ENCODE data around the gene KDM5A.
"Not testable (repeated sequence)": the region's sequence is repeated elsewhere in the genome, so short reads cannot be mapped to it uniquely, and the experiment has no call there.

KDM5A gene

DNA sequence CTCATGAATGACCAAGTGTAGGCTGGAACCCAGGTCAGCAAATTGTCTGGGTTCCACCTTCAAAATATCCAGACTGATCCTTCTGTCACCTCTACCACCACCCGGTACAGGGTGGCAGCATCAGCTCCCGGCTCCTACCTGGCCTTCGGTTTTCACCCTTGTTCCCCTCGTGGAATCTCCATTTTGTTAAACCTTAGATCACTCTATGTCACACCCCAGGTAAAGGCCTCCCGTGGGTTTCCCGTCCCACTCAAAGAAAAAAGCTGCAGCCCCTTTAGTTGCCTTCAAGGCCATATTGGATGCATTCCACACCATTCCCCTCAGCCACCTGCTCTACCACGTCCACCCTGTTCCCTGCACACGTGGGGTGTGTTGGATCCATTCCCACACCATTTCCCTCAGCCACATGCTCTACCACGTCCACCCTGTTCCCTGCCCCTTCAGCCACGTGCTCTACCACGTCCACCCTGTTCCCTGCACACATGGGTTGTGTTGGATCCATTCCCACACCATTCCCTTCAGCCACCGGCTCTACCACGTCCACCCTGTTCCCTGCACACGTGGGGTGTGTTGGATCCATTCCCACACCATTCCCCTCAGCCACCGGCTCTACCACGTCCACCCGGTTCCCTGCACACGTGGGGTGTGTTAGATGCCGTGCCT, 150.3 kb downstream of the KDM5A start:
- no peak for DNase-seq (ENCODE audit: low spot score)

DNA sequence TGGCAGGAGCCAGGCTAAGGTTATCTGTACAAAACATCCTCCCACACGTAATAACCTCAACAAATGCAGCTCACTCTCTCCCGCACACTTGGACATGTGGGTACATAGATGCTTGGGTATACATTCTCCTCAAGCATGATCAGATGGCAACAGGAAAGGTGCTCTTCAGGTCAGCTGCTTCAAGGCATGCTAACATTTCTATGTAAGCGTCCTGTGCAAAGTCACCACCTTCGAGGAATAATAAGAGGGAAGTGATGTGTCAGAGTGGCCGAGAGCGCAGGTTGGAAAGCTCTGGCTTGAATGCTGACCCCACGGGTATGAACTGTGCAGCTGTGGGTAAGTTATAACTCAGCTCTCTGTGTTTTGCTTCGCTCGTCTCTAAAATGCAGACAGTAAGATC, 151.0 kb downstream of the KDM5A start:
- DNase-seq (ENCODE audit: low spot score) = no peak

DNA sequence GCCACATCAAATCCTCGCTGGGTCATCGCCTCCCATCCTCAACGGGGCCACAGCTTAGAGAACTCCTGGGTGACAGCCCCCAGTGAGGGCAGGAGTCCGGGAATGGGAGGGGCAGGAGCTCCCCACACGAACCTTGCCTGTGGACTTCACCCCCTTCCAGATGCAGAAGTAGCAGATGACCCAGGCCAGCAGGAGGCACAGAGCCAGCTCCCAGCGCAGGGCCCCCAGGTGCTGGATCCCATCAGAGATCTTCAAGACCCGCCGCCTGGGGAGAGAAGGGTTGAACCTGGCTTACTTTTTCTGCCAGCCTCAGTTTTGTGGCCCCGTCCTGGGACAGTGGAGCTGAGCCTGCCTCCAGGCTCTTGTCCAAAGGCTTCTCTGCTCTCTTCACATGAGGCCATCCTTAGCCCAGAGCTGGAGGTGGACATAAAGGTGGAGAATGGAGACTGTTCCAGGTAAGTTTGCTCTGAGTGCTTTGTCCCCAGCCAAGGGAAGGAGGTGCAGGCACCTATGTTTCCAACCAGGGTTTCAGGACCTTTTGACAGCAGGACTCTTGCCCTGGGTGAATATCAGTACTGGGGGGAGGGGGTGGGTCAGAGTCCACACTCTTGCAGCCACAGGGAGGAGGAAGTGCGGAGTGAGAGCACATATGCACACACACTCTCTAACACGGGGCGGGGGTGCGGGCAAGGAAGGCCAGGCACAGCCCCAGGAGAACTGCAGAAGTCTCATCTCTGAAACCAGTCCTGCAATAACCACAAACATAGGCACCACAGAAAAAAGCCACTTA, 151.9 kb downstream of the KDM5A start:
- DNase-seq (ENCODE audit: low spot score) = no peak

DNA sequence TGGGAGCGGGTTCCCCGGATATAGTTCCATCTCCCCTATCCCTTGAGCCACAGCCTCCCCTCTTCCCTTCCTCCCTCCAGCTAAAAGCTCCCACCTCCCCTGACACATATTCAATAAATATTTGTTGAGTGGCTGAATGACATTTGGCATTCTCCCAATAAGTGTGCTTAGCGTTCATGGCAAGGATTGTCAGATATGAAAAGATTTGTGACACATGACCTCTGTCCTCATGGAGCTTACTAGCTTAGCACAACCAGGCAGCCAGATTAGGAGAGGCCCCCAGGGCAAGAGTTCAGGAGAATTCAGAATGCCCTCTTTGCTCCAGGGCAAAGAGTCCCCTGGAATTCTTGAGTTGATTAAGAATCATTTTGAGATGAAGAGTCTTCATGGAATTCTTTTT, 152.7 kb downstream of the KDM5A start:
- no peak for DNase-seq (ENCODE audit: low spot score)

DNA sequence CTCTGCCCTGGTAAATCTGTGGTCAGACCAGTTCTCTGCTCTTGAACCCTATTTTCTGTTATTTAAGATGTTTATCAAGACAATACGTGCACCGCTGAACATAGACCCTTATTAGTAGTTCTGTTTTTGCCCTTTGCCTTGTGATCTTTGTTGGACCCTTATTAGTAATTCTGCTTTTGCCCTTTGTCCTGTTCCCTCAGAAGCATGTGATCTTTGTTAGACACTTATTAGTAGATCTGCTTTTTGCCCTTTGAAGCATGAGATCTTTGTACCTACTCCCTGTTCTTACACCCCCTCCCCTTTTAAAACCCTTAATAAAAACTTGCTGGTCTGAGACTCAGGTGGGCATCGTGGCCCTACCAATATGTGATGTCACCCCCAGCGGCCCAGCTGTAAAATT, 153.2 kb downstream of the KDM5A start:
- not testable (repeated sequence) for DNase-seq (ENCODE audit: low spot score)

DNA sequence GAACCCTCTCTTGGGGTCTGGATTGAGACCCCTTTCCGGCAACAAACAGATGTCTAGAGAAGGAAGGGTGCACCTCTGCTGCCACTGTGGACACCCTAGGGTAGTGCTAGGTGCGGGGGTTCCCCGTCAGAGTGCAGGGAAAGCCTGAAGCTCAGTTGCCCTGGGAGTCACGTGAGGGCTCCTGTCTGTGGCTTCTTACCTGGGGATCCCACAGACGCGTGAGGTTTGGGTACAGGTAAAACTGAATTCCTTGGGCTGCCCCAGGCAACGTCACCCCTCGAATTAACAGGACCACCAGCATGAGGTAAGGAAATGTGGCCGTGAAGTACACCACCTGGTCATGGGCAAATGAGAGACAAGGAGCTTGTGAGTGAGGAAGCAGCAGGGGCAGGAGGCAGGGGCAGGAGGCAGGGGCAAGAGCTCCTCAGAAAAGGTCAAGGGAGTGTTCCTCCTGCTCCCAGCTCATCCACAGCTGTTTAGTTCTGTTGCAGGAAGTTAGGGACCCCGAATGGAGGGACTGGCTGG, 154.2 kb downstream of the KDM5A start:
- no peak for DNase-seq (ENCODE audit: low spot score)

DNA sequence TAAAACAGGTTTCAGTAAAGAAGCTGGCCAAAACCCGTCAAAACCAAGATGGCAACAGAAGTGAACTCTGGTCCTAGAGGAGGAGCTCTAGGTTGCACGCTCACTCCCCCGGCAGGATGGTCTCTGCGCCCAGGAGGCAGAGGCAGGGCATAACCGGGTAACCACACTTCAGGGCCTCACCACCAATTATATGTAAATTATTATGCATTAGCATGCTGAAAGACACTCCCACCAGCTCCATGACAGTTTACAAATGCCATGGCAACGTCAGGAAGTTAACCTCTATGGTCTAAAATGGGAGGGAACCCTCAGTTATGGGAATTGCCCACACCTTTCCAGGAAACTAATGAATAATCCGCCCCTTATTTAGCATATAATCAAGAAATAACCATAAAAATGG, 155.1 kb downstream of the KDM5A start:
- no peak for DNase-seq (ENCODE audit: low spot score)

DNA sequence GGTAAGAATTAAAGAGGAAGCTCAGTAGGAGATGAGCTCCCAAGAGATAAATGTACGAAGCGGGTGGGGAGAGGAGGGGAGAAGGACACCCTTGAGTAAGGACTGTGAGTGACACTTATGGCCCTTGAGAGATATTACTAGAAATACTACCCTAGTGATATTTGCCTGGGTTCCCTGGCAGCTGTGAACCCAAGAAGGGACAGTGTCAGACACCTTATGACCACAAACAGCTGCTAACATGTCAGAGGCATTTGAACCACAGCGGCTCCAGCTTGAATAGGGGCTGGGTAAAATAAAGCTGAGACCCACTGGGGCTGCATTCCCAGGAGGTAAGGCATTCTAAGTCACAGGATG, 155.5 kb downstream of the KDM5A start:
- DNase-seq (ENCODE audit: low spot score) = no peak

DNA sequence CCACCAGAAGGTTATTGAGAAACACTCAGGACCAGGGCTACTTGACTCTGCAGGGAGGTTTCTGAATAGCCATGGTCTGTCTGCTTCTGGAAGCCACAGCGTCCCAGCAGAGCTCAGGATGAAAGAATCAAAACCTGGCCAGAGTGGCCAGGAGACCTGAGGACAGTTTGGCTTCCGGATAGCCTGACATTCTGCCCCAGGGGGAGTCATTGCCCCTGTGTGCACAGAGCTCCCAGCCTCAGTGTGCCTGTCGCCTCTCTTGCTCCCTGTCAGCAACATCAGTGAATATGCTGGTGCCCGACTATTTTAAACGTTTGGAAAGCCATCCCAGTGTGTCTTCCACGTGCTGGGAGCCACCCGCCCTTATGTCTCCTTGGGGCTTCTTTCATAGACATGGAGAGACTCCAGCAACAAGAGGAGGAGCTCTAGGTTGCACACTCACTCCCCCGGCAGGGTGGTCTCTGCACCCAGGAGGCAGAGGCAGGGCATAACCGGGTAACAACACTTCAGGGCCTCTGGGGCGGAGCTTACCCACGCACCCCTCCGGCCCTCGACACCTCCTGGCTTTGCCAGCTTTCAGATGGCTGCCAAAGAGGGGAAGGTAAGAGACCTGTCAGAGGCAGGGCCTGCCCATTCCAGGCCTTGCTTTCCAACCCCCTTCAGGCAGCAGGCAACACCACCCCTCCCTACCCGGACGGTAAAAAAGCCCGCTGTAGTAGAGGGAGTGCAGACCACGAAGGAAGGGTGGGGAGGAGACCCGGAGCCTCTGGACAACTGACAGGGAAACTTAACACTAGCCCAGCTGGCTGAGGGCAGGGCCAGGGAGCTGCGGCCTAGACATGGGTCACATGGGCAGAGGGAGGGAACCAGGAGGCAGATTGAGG, 156.1 kb downstream of the KDM5A start:
- DNase-seq (ENCODE audit: low spot score) = no peak

DNA sequence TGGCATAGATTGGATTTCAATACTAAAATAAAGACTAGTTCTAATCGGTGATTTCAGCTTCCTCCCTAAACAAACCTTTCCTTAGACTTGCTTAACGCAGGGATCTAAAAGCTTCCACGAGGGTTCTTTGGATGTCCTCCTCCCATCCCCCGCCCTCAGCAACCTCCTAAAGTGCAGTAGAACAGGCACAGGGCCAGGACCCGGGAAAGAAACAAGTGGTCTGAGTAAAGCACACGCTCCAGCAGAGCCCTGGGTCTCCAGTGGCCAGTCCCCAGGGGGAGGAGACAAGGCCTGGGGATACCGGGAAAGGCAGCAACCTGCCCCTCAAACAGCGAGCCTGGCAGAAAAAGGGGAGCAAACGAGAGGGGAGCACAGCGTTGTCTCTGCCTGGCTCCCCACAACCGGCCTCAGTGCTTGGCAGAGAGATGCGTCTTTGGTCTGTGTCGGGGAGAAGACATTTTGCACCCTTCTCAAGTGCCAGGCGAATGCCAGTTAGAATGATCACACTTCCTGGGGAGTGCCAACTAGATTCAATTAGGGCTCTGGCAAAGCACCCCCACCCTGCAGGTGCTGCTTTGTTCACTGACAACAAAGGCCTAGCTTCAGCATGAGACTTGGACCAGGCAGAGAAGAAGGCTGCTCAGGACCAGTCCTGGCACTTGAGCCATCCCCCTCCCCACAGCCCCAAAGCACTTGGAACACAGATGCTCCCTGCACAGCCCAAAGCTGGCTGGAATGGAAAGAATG, 158.0 kb downstream of the KDM5A start:
- DNase-seq (ENCODE audit: low spot score) = no peak

Measured in NAMALWA (cell line).